Activated CD8-positive, alpha-beta memory T cell treated with anti-CD3 and anti-CD28 coated beads for 1 hour (primary cell): Measurements from ENCODE around the gene PHYKPL.

Experiments used
- DNase-seq, 2 donors: peaks; one replicate each; pipeline ENCODE4 v3.0.0-alpha.2; 2020; ENCODE audit warnings: low read depth in 1 of 2; ENCODE audit errors: extremely low read depth in 1 of 2

PHYKPL gene

DNA sequence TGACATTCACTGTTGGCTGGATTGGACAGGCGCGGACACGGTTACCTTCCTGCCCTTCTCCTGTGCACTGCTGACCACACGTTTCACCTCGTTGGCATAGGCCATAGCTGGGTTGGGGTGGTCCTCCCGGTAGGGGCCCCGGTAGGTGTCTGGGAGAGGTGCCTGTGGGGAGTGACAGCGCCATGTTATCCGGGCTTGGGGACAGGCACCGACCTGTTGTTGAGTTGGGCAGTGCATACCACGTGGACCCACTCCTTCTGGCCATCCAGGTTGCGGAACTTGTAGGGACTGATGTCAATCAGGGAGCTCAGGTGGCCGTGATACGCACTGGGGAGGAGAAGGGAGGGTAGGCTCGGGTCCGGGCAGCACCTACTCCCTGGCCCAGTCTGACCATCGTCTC lies 8.2 kb downstream of the PHYKPL start:
- DNase-seq = no peak

GRCh38 chr5:178223828-178224335 lies 8.7 kb downstream of the PHYKPL start:
- DNase-seq = no peak

GRCh38 chr5:178223196-178223773 lies 9.3 kb downstream of the PHYKPL start:
- DNase-seq = no peak

GRCh38 chr5:178222292-178222691 lies 10.3 kb downstream of the PHYKPL start:
- no peak for DNase-seq

GRCh38 chr5:178221853-178222252 lies 10.7 kb downstream of the PHYKPL start:
- no peak for DNase-seq

- DNase-seq = no peak
These were observed 11.3 kb downstream of the PHYKPL start for GRCh38 chr5:178221282-178221681.

DNA sequence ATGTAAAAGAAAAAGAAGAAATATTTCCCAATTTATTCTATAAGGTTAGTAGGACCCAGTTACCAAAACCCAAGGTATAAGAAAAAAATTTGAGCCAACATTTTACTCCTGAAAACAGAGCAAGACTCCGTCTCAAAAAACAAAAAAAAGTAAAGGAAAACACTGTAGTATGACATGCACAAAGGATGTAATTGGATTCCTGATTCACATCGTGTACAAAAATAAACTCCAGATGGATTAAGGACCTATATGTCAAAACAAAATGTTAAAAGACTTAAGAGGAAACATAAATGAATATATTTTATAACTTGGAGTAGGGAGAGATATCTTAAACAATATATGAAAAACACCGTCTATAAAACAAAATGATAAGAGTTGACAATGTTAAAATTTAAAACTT lies 13.8 kb downstream of the PHYKPL start:
- DNase-seq = no peak

- DNase-seq = no peak
These were observed 14.3 kb downstream of the PHYKPL start for GRCh38 chr5:178218237-178218776.

GRCh38 chr5:178216779-178217178 lies 15.8 kb downstream of the PHYKPL start:
- DNase-seq = no peak

DNA sequence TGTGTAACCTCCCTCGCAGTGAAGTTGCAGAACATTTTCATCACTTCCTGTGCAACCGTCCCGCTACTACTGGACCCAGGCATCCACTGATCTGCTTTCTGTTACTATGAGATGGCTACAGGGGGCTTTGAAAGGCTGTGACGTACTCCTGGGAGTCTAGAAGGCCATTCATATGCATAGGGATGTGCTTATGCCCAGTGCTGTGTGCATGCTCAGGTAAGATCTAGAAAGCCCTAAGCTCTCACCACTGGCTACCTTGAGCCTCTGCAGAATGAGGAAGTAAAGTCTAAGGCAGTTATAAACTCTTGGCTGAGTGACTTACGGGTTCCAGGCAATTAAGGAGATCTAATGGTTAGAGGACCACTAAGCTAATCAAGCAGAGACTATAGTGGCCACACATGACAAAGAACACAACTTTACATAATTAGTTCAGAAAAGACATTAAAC lies 16.5 kb downstream of the PHYKPL start:
- DNase-seq = no peak

- no peak for DNase-seq
These were observed 17.2 kb downstream of the PHYKPL start for GRCh38 chr5:178215280-178216002.

- no peak for DNase-seq
These were observed 18.3 kb downstream of the PHYKPL start for GRCh38 chr5:178214160-178214803.

DNA sequence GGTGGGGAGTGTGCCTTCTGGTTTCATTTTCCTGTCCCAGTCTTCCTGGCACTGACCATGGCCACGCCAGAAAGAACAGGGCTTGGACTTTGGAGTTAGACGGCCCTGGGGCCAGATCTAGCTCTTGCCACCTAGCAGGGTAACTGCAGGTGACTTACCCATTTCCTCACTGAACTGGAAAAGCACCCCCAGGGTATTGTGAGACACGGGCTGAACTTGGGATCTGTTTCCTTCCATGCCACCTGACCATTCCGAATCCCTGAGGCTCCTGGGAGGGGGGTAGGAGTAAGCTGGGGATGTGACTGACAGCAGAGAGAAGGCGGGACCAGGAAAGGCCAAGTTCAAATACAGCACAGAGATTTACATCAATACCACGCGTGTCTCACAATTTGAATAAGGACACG lies 18.9 kb downstream of the PHYKPL start:
- DNase-seq = no peak

DNA sequence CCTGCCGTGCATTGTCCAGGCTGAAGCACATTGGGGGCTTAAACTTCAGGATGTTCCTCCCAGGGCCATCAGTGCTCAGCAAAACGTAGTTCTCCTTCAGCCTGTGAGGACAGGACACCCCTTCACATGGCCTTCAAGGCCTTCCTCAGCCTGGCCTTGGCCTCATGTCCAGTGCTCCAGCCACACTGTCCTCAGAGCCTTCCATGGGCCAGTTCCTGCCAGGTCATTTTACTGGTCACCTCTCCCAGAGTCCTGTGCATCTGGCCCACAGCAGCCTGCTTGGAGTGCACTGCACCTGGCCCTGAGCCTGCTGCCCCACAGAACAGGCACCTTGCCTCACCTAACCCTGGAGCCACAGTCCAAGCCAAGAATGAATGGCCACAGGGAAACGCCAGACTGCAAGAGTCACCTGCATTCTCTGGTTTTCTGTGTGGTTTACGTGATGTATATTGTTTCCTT lies 19.6 kb downstream of the PHYKPL start:
- DNase-seq = no peak

DNA sequence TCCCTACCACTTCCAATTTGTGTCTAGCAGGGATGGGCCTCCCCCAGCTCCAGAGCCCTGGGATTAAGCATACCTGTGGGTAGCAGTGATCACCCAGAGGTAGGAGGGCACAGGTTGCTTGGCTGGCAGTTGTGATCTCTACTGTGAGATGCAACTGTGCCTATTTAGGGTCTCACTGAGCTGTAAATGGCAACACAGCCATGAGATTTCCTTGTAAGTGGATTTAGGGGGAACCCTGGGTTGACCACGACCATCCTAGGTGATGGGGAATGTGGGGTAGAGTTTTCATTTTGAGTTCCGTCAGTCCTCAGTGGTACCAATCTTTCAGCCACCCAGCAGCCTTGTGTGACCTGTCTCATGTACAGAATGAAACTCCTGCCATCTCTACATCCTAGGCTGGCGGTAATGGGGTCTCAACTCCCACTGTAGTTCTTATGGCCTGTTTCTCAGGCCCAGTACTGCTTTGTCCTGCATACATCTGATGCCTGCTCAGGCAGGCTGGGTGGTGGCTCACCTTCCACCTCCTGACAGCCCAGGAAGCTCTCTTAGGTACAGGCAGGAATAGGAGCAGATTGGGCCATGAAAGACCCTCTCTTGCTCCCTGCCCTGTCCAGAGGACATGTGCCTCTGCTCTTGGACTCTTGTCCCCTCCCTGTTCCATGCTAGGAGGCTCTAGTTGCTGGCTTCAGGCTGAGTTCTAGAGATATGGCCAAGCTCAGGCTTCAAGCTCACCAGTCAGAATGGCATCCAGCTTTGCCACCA lies 20.2 kb downstream of the PHYKPL start:
- DNase-seq = no peak

DNA sequence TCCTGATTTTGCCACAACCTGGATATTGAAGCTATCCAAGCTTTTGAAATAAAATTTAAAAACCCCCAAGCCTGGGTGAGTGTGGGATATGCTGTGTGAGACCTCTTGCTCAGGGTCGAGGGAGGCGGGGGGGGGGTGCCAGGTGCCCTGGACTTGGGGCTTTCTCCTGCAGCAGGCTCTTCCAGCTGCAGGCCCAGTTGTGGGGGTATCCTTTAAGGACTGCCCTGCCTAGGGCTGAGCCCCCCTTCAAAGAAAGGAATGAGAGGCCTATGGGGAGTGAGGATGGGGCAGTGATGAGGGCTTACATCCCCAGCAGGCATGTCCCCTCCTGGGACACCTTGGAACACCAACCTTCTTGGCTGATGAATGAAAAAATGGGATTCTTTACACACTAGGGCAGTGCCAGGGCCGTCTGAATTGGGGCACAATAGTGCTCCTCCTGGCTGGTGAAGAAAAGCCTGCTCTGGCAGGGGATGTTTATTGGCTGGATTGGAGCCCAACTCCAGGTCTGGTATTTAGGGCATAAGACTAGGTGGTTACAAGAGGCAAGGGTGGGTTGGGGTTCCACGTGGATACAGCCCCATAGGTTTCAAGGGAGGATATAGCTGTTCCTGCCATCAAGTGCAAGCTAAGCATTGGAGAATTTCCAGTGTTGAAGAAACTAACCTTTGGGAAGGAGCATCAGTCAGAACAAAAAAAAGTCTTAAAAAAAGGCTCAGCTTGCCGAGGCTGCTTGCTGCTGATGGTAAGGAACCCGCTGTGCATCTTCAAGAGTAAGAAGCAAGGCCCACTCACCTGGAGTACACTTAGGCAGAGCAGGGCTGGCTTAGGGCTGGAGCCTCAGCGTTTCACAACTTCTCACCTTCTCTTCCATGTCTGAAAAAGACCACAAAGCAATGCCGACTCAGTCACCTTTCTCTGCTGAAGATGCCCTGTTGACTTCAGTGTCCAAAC lies 21.2 kb downstream of the PHYKPL start:
- no peak for DNase-seq

DNA sequence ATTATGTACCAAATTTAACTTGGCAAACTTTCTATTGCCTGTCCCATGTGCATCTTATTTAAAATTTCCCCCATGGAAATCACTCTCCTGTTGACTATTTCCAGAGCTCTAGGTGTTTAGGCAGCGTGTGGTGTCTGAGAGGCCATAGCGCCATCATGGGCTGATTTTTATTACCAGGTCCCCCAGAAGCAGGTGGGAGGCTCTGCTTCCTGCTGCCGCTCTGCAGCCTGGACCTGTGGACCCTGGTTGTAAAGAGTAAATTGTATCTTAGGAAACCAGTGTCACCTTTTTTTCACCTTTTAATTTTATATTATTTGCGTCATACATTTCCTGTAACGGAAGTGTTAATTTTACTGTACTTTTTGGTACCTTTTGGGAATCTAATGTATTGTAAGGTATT lies 21.9 kb downstream of the PHYKPL start:
- no peak for DNase-seq

- no peak for DNase-seq
These were observed 22.5 kb downstream of the PHYKPL start for GRCh38 chr5:178210073-178210535.

GRCh38 chr5:178209334-178210072 lies 23.1 kb downstream of the PHYKPL start:
- no peak for DNase-seq
